Activated naive CD4-positive, alpha-beta T cell treated with anti-CD3 and anti-CD28 coated beads for 36 hours (primary cell): ENCODE results near the gene NDOR1. TPM values are rescaled to one million over a fixed set of nuclear protein-coding genes. Genes with fewer than 3 reads are reported as not detected.

ENCODE experiments used
- CTCF ChIA-PET: fragments of 350-600 bp; sonication (Branson Sonifier 250); formaldehyde crosslinking; loops from one replicate; lab custom pipeline; 2021; ENCODE audit warnings: antibody characterized with exemption; lab: Charles Lee
- DNase-seq: peaks from one replicate; pipeline ENCODE4 v3.0.0-alpha.2; 2020
- H3K27ac Mint-ChIP-seq: one replicate; pipeline ENCODE4 v1.8.0; 2021; ENCODE audit warnings: mild to moderate bottlenecking, mixed read lengths
- H3K27me3 Mint-ChIP-seq: one replicate; pipeline ENCODE4 v1.8.0; 2021; ENCODE audit warnings: low read depth, mixed read lengths
- H3K36me3 Mint-ChIP-seq: one replicate; pipeline ENCODE4 v1.8.0; 2021; ENCODE audit warnings: low read depth, mixed read lengths
- H3K4me1 Mint-ChIP-seq: one replicate; pipeline ENCODE4 v1.8.0; 2021; ENCODE audit warnings: low read depth, mixed read lengths
- H3K4me3 Mint-ChIP-seq: one replicate; pipeline ENCODE4 v1.8.0; 2021; ENCODE audit warnings: mild to moderate bottlenecking, moderate library complexity, mixed read lengths
- H3K9me3 Mint-ChIP-seq: one replicate; pipeline ENCODE4 v1.8.0; 2021; ENCODE audit warnings: mixed read lengths
- intact Hi-C: fragments of 100-400 bp; cut with micrococcal nuclease; formaldehyde crosslinking; loops from one replicate; pipeline ENCODE4 v1.15.1; 2023
- total RNA-seq, 2 experiments: library from RNA; stranded (reverse); gene quantifications; one replicate each; pipeline ENCODE4 v1.2.3, GENCODE V29; 2021

Gene NDOR1
- total RNA-seq, 2 experiments from 2014 or later: 25.3 to 26.1 TPM

DNA sequence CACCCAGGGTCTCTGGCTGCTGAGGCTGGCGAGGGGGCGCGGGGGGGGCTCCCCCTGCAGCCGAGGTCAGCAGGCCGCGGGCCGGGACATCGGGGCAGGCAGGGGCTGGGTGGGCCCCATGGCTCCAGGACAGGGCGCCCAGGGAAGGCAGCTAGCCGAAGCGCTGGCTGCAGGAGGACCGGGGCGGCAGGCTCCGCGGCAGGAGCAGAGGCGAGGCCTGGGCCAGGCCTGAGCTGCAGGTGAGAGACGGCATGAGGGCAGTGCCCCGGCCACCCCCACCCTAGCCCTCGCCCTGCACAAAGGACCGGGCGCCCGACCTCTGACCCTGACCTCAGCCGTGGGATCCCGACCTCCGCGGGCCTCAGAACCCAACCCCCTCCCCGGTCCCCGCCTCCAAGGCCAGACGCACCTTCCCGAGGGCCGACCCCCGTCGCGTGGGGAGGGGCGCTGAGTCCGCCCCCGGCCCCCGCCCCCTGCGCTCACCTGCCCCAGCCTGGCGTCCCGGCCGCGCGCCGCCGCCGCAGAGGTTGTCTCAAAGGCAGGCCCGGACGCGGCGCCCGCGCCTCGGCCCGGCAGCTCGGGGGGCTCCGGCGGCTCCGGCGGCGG lies 16.1 kb downstream of the NDOR1 start:
- CTCF ChIA-PET: interaction anchor here (1.3 kb wide), 1 partner anchor 101 kb away, joined by 3 read pairs; no protein-coding TSS in a partner anchor
- no peak overlapping the region for H3K4me3 Mint-ChIP-seq
- no peak overlapping the region for H3K27ac Mint-ChIP-seq
- H3K4me1 Mint-ChIP-seq: peaks cover 4% of the 10 kb centered on the region
- no peaks in the 10 kb centered on the region for H3K36me3 Mint-ChIP-seq
- no peaks in the 10 kb centered on the region for H3K27me3 Mint-ChIP-seq
- no peaks in the 10 kb centered on the region for H3K9me3 Mint-ChIP-seq
- intact Hi-C loops: loop anchor here (10.0 kb wide), 1 partner anchor 337 kb away; the partner anchor contains the start of gene TRAF2
- no peak for DNase-seq

DNA sequence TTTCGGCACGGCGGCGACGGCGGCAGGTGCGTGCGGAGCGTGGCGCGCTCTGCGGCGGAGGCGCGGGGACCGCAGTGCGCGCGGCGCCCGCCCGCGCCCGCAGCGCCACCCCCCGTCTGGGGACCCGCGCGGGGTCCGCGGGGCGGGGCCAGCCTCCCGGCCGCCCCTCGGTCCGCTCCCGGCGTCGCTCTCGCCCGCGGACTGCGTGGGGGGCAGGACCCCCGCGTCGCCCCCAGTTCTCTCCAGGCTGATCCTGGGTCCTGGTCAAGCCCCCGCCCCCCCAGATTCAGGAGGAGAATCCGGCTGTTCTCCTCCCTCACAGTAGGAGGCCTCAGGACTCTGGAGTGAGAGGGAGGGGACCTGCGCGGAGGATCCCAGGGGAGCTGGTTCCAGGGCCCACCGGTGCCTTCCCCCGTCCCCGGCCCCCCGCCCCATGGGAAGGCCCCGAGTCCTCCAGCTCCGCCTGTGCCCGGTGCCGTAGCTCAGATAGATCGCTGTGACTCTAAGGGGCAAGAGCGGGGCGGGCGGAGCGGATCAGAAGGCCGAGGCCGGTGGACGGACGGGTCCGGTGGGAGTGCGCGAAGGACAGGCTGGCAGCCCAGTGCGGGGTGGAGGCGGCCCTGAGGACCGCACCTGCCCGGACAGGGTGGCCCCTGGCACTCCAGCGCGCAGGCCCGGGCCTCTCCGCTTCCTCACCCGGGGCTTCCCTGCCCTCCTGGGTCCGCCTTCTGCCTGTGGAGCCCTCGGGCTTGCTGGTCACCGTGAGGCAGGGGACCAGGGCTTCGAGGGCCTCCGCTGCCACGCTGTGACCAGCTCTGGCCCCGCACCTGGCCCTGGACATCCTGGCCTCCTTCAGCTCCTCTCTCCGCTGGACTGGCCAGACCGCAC lies 16.9 kb downstream of the NDOR1 start, which contains the start of gene RNF208:
Gene RNF208, minus strand, starts transcription at position 51 of the 888 bp plus-strand sequence. CDS start 1,028 bp downstream, outside the sequence.
- Mint-ChIP-seq H3K36me3 (no peaks in the 10 kb centered on the region), H3K27me3 (no peaks in the 10 kb centered on the region), H3K9me3 (no peaks in the 10 kb centered on the region), H3K4me1 (peaks cover 5% of the 10 kb centered on the region), H3K4me3 (peak within 1 kb of the TSS; percentile 85), H3K27ac (no peak within 1 kb of the TSS)
- CTCF ChIA-PET: interaction anchor here (1.3 to 2.4 kb wide), 4 partner anchors 14 to 102 kb away, joined by 3 to 17 read pairs (median 4); no protein-coding TSS in a partner anchor
- peak; percentile 36 for DNase-seq
- intact Hi-C loops: loop anchor here (1.0 to 10.0 kb wide), 9 partner anchors 17 to 338 kb away; partner anchors contain the start of genes ANAPC2, MAN1B1, NDOR1 and NELFB

DNA sequence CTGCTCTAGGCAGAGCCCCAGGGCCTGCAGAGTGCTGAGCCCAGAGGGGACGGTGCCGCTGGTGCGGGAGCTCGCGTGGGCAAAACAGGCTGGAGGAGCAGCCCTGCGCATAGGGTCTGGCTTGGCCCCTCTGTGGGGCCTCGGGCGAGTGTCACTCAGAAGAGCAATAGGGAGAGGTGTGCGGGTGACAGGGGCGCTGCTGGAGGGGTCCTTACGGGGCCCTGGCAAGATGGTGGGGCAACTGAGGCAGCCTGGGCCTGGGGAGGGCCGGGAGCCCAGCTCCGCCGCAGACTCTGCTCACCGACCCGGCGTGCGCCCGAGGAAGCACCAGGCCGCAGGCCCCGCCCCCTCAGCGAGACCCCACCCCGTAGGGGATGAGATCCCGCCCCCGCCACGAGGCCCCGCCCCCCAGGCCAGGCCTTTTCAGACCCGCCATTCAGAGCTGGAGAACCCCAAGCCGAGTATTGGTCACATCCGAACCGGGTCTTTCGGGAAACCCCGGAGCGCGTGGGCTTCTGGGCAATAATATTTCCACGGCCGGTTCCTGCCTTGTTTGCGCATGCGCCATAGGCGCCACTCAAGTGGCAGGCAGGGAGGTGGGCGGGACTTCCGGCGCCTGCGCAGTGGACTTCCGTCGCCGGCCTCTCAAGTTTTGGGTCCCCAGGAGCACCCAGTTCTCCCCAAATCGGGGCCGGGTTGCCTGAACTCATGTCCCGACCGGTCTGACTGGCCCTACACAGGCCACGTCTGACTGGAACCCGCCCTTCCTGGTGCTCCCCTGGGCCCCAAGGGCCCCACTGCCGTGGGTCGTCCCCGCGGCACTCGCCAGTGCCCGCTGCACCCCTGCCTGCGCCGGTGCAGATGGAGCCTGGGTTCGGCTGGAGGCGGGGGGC lies 17.8 kb downstream of the NDOR1 start:
- intact Hi-C loops: loop anchor here (1.0 to 10.0 kb wide), 9 partner anchors 18 to 339 kb away; partner anchors contain the start of genes ANAPC2, MAN1B1, NDOR1 and NELFB
- H3K9me3 Mint-ChIP-seq: no peaks in the 10 kb centered on the region
- H3K4me1 Mint-ChIP-seq: peaks cover 8% of the 10 kb centered on the region
- peaks cover 2% of the 10 kb centered on the region for H3K27me3 Mint-ChIP-seq
- CTCF ChIA-PET: interaction anchor here (0.7 to 2.4 kb wide), 6 partner anchors 13 to 227 kb away, joined by 3 to 17 read pairs (median 4); no protein-coding TSS in a partner anchor
- DNase-seq: peak; percentile 99
- H3K36me3 Mint-ChIP-seq: no peaks in the 10 kb centered on the region
- no peak overlapping the region for H3K27ac Mint-ChIP-seq
- peak overlapping the region; percentile 85 for H3K4me3 Mint-ChIP-seq

DNA sequence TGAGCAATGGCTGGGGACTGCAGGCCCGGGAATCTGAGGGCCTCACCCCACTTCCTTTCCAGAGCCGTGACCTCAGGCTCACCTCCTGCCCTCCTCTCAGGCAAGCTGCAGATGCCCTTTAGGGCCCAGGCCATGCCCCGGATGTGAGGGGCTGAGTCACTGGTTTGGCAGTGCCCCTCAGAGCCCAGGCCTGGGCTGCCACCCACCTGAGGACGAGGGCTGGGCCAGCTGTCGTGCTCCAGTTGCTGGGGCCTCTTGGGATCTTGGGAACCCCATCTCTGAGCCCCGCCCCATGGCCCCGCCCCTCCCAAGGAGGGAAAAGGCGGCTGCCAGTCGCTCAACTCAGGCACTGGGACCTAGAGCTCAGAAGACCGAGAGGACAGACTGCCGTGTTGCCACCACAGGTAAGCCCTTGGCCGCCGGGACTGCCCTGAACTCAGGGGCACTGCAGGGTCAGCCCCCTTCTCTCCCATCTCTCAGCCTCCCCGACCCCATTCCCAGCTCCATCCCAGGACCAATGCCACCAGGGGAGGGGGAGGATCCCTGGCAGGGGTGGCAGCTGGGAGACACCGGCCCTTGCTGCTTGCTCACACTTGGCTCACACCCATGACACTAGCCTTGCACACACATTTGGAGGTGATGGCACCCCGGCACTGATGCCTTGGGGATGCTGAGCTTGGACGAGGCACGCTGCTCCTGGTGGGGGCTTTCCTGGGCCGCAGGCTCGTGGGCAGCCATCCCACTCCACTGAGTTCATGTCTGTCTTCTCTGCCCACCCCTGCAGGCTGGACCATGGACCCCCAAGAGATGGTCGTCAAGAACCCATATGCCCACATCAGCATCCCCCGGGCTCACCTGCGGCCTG lies 19.6 kb downstream of the NDOR1 start, which contains the start of gene CYSRT1:
Gene CYSRT1, plus strand, starts transcription at position 345 of the 865 bp plus-strand sequence. Its CDS starts 448 bp downstream, at position 793.
- Mint-ChIP-seq H3K27ac (no peak within 1 kb of the TSS), H3K4me3 (peak within 1 kb of the TSS; percentile 85), H3K9me3 (no peaks in the 10 kb centered on the region), H3K27me3 (peaks cover 2% of the 10 kb centered on the region), H3K4me1 (peaks cover 8% of the 10 kb centered on the region), H3K36me3 (no peaks in the 10 kb centered on the region)
- intact Hi-C loops: loop anchor here (10.0 kb wide), 1 partner anchor 340 kb away; the partner anchor contains the start of gene TRAF2
- DNase-seq: peak; percentile 30
- CTCF ChIA-PET: interaction anchor here (0.8 to 1.0 kb wide), 2 partner anchors 157 to 178 kb away, joined by 3 read pairs; no protein-coding TSS in a partner anchor

DNA sequence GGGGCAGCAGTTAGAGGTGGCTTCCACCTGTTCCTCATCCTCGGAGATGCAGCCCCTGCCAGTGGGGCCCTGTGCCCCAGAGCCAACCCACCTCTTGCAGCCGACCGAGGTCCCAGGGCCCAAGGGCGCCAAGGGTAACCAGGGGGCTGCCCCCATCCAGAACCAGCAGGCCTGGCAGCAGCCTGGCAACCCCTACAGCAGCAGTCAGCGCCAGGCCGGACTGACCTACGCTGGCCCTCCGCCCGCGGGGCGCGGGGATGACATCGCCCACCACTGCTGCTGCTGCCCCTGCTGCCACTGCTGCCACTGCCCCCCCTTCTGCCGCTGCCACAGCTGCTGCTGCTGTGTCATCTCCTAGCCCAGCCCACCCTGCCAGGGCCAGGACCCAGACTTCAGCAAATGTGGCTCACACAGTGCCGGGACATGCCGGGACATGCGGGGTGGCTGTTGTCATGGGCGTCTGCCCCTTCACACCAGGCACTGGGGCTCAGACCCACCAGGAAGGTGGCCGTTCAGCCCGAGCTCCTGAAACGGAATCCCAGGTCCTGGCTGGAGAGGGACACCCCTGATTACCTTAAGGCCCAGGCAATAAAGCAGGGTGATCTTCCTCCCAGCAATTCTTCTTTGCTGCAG lies 20.3 kb downstream of the NDOR1 start:
- intact Hi-C loops: loop anchor here (10.0 kb wide), 1 partner anchor 341 kb away; the partner anchor contains the start of gene TRAF2
- Mint-ChIP-seq H3K27me3 (peaks cover 2% of the 10 kb centered on the region), H3K4me3 (no peak overlapping the region), H3K9me3 (no peaks in the 10 kb centered on the region), H3K27ac (no peak overlapping the region), H3K4me1 (peaks cover 8% of the 10 kb centered on the region), H3K36me3 (no peaks in the 10 kb centered on the region)
- no peak for DNase-seq
- CTCF ChIA-PET: interaction anchor here (0.6 to 2.9 kb wide), 11 partner anchors 11 to 466 kb away, joined by 3 to 22 read pairs (median 7); partner anchors contain the start of gene DPP7

DNA sequence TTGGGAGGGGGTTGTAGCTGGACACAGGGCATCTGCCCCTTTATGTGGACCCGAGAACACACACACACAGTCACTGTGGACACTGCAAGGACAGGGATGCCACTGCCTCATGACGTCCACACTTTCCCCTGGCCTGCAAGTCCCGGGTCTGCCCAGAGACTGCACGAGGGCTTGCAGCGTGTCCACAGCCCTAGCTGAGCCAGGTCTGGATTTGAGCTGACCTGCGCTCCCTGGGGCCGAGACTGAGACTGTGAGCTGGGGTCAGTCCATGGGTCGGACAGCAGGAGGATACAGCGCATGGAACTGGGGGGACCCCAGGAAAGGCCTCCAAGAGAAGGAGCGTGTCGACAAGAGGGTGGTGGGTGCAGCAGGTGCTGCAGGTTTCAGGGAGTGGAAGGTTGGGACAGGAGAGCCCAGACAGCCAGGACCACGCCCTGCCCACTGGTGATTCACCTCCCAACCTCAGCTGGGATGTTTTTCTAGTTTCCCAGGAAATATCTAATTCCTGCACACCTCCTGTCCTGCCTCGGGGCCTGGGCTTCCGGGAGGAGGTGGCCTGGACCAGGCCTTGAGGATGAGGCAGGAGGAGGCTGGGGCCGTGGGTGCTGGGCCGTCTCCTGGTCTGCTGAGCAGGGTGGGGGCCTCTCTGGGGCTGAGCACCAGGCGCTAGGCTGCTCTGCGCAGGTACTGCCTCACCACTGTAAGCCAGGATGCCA lies 21.0 kb downstream of the NDOR1 start:
- peaks cover 8% of the 10 kb centered on the region for H3K4me1 Mint-ChIP-seq
- H3K27me3 Mint-ChIP-seq: peaks cover 2% of the 10 kb centered on the region
- H3K27ac Mint-ChIP-seq: no peak overlapping the region
- no peaks in the 10 kb centered on the region for H3K36me3 Mint-ChIP-seq
- H3K4me3 Mint-ChIP-seq: no peak overlapping the region
- CTCF ChIA-PET: interaction anchor here (0.6 to 2.9 kb wide), 12 partner anchors 10 to 467 kb away, joined by 3 to 22 read pairs (median 8); partner anchors contain the start of gene DPP7
- intact Hi-C loops: loop anchor here (1.0 to 10.0 kb wide), 3 partner anchors 37 to 342 kb away; partner anchors contain the start of gene TRAF2
- DNase-seq: no peak
- H3K9me3 Mint-ChIP-seq: no peaks in the 10 kb centered on the region

DNA sequence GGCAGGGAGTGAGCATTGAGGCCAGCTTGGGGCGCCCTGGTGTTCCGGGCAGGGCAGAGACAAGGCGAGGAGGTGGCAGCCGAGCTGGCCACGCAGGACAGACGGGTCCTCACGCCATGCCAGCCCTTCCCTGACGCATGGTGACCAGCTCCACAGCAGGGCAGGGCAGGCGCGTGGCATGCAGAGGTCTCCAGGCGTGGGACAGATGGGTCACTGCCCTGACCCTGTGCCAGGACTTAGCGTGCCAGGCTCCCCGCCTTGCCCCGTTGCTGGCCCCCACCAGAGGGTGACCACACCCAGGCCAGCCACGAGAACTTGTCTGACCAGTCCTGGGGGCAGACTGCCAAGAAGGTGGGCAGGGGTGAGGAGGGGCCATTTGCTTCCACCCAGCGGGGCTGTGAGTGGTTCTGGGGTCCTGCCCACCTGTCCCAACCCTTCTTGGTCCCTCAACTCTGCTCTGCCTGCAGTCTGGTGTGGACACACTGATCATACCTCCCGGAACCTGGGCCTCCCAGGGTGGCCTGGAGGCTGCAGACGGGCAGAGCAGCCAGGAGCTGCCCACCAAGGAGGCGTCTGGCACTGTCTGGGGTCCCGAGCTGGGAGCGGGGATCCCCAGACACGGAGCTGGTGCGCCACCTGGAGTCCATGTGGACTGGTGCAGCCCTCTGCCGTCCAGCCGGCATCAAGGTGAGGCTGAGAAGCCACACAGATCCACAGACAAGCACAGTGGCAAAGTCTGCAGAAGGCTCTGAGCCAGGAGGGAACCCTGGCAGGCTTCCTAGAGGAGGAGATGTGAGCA lies 21.8 kb downstream of the NDOR1 start, which contains the start of gene RNF224:
Gene RNF224, plus strand, starts transcription at position 449 of the 799 bp plus-strand sequence. CDS start 834 bp downstream, outside the sequence.
- H3K36me3 Mint-ChIP-seq: no peaks in the 10 kb centered on the region
- peak; percentile 84 for DNase-seq
- H3K9me3 Mint-ChIP-seq: no peaks in the 10 kb centered on the region
- no peak within 1 kb of the TSS for H3K27ac Mint-ChIP-seq
- intact Hi-C loops: loop anchor here (1.0 to 10.0 kb wide), 3 partner anchors 38 to 342 kb away; partner anchors contain the start of gene TRAF2
- H3K4me3 Mint-ChIP-seq: no peak within 1 kb of the TSS
- H3K4me1 Mint-ChIP-seq: peaks cover 8% of the 10 kb centered on the region
- peaks cover 2% of the 10 kb centered on the region for H3K27me3 Mint-ChIP-seq
- CTCF ChIA-PET: interaction anchor here (0.6 to 2.9 kb wide), 14 partner anchors 9 to 198 kb away, joined by 3 to 22 read pairs (median 6); partner anchors contain the start of genes ANAPC2, DPP7 and SSNA1

DNA sequence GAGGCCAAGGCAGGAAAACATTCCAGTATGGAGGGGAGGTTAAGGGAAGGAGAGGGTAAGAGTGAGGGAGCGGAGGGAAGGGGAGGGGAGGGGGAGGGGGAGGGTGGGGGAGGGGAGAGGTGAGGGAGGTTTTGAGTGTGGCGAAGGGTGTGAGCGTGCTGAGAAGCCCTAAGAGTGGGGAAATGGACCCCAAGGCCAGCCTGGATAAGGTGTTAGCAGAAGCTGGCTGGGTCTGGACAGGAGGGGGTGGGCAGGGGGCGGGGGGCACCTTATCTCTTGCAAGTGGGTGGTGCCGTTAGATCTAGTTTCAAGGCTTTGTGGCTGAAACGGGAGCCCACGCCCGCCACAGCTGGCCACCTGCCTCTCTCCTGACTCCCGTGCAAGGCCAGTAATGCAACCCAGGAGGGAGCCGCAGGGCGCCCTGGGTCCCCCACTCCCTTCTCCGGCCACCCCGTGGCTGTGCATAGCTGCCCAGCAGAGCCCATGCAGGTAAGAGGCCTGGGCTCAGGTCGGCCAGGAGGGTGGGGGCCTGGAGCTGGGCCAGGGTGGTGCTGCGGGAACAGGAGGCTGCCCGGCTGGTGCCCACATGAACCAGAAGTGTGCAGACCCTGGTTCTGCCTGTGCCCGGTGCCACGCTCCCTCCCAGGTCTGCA lies 22.5 kb downstream of the NDOR1 start:
- no peak for DNase-seq

More for the DNA sequence above, 22.5 kb downstream of the NDOR1 start:
- Mint-ChIP-seq H3K9me3 (no peaks in the 10 kb centered on the region), H3K4me3 (no peak overlapping the region), H3K27me3 (peaks cover 2% of the 10 kb centered on the region), H3K36me3 (no peaks in the 10 kb centered on the region), H3K27ac (no peak overlapping the region), H3K4me1 (peaks cover 7% of the 10 kb centered on the region)
- CTCF ChIA-PET: interaction anchor here (0.7 to 2.9 kb wide), 10 partner anchors 8 to 199 kb away, joined by 3 to 22 read pairs (median 8); no protein-coding TSS in a partner anchor
- intact Hi-C loops: loop anchor here (1.0 to 10.0 kb wide), 3 partner anchors 39 to 343 kb away; partner anchors contain the start of gene TRAF2
